Esophagus muscularis mucosa (tissue), 4 donors: ENCODE measurements around the gene MMADHC. TPM values are rescaled to one million over a fixed set of nuclear protein-coding genes. Genes with fewer than 3 reads are reported as not detected.

Source experiments
- DNase-seq: peaks from one replicate; pipeline ENCODE4 v3.0.0-alpha.2; 2017; ENCODE audit errors: extremely low spot score
- H3K27ac ChIP-seq, 4 donors: fragments of 200-600 bp; sonication (generic); replicated peaks in 1 of 4; 1 replicate in 3 of 4; 2 replicates in 1 of 4; pipeline ENCODE4 v1.5.1; 2016 to 2019; ENCODE audit warnings: mild to moderate bottlenecking in 1 of 4
- H3K27me3 ChIP-seq, 4 donors: fragments of 200-600 bp; sonication (generic); one replicate each; pipeline versions ENCODE4 v1.5.1 to v1.6.0; 2016 to 2019
- H3K36me3 ChIP-seq, 4 donors: fragments of 200-600 bp; sonication (generic); one replicate each; pipeline ENCODE4 v1.5.1; 2016 to 2019
- H3K4me1 ChIP-seq, 4 donors: fragments of 200-600 bp; sonication (generic); one replicate each; pipeline ENCODE4 v1.5.1; 2016 to 2019
- H3K4me3 ChIP-seq, 4 donors: fragments of 200-600 bp; sonication (generic); 1 replicate in 2 of 4; 2 replicates in 2 of 4; pipeline ENCODE4 v1.5.1; 2016 to 2019; ENCODE audit warnings: mild to moderate bottlenecking in 4 of 4, moderate library complexity in 1 of 4
- H3K9me3 ChIP-seq, 4 donors: fragments of 200-600 bp; sonication (generic); 1 replicate in 3 of 4; 2 replicates in 1 of 4; pipeline ENCODE4 v1.5.1; 2016 to 2019
- CTCF ChIP-seq, 3 experiments: fragments of 200-600 bp in 2 of 3; fragments of 450-650 bp in 1 of 3; sonication (generic) in 2 of 3; IDR thresholded peaks; one replicate each; pipeline ENCODE4 v1.5.1; 2017 to 2019; ENCODE audit warnings: antibody characterized with exemption in 3 of 3, mild to moderate bottlenecking in 2 of 3, moderate library complexity in 1 of 3
- EP300 ChIP-seq: sonication (generic); formaldehyde crosslinking; IDR thresholded peaks from one replicate; pipeline ENCODE4 v1.6.1; 2017; ENCODE audit warnings: antibody characterized with exemption
- POLR2A ChIP-seq: fragments of 450-650 bp; IDR thresholded peaks from one replicate; pipeline ENCODE4 v1.6.1; 2017; ENCODE audit warnings: antibody characterized with exemption, moderate library complexity, mild to moderate bottlenecking, low read depth
- POLR2AphosphoS5 ChIP-seq, 2 donors: sonication (generic); formaldehyde crosslinking; IDR thresholded peaks; one replicate each; pipeline ENCODE4 v1.6.1; 2017; ENCODE audit warnings: antibody characterized with exemption in 2 of 2
- WGBS: methylation state at CpG from one replicate; pipeline ENCODE4 v1.1.5; 2018; 5-methylcytosine and 5-hydroxymethylcytosine counted together
- intact Hi-C: fragments of 100-400 bp; cut with DNase I; formaldehyde crosslinking; loops from one replicate; pipeline ENCODE4 v1.15.1; 2023
- small RNA-seq, 3 donors: library from RNA; depleted of rRNA; stranded (forward); fragments of <200 nt; gene quantifications; one replicate each; pipeline ENCODE3, GENCODE V24; 2016
- total RNA-seq, 4 donors: library from RNA; depleted of rRNA; stranded (reverse); fragments of >200 nt; gene quantifications; one replicate each; pipeline versions ENCODE4 v1.1.0 to v1.2.1, GENCODE V29; 2016

The MMADHC gene
- total RNA-seq, 4 donors from 2014 or later, result 96.5 to 184 (median 133) TPM

DNA sequence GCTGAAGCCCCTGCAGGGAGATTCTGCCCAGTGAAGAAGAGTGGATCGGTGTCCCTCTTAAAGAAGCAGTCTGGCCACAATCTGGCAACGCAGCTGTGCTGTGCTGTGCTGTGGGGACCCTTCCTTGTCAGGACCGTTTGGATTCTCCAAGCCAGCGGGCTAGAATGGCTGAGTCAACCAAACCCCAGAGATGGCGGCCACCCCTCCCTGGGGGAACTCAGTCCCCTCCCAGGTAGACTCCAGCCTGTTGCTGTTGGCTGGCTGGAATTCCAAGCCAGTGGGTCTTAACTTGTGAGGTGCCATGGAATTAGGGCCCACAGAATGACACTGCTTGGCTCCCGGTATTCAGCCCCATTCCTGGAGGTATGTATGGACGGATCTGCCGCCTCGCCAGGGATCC is 62.3 kb downstream of the MMADHC start:
- Histone ChIP-seq H3K27me3 (peaks cover 0 to 9% (median 0%) of the 10 kb centered on the region in 4 donors), H3K4me1 (no peaks in the 10 kb centered on the region), H3K9me3 (peaks cover 0 to 11% (median 8%) of the 10 kb centered on the region in 4 donors), H3K36me3 (no peaks in the 10 kb centered on the region), H3K4me3 (no peak overlapping the region), H3K27ac (no peak overlapping the region)
- intact Hi-C loops, result no loop called here
- TF ChIP-seq POLR2AphosphoS5 (IDR thresholded peaks at IDR 0.05) (no peak), POLR2A (no peak), CTCF (IDR thresholded peaks at IDR 0.05) (no peak), EP300 (no peak)
- DNase-seq, result no peak
- 93% methylated on average over 5 of the region's 9 CpGs for WGBS

Small RNA genes within 50 kb of the gene (small RNA-seq; reads per million reads assigned to genes)
- 0 reads per million in 3 donors for gene RNU6-601P
